ENCODE measurements around the gene COMT. TPM values are rescaled to one million over a fixed set of nuclear protein-coding genes. Genes with fewer than 3 reads are reported as not detected.
"Not testable (repeated sequence)": the region's sequence is repeated elsewhere in the genome, so short reads cannot be mapped to it uniquely, and the experiment has no call there.

The COMT gene
- total RNA-seq, 2 experiments from 2014 or later, result 90.8 to 112 TPM

- Histone ChIP-seq H3K27ac (ENCODE audit: low read depth, low read length, poor library complexity, severe bottlenecking) (no peak overlapping the region), H3K4me1 (ENCODE audit: insufficient read depth, low read length, poor library complexity, severe bottlenecking) (no peaks in the 10 kb centered on the region), H3K36me3 (ENCODE audit: insufficient read depth, low read length) (no peaks in the 10 kb centered on the region; the same call in 1 of the 2 replicates), H3K4me2 (ENCODE audit: low read length) (no peak overlapping the region), H4K20me1 (ENCODE audit: insufficient read depth, low read length) (no peaks in the 10 kb centered on the region), H3K79me2 (ENCODE audit: insufficient read depth, low read depth, low read length) (no peaks in the 10 kb centered on the region), H3K9me2 (ENCODE audit: insufficient read depth, low read length) (no peaks in the 10 kb centered on the region), H3K4me3 (ENCODE audit: low read depth, low read length, poor library complexity, severe bottlenecking) (no peak overlapping the region), H2AFZ (ENCODE audit: low read length) (no peak overlapping the region), H3K9me3 (ENCODE audit: low read length) (no peaks in the 10 kb centered on the region)
- CTCF ChIA-PET (ENCODE audit: unreplicated experiment), result no interaction called here
- DNase-seq (ENCODE audit: low spot score), result no peak
- TF ChIP-seq EZH2phosphoT487 (IDR thresholded peaks at IDR 0.05; ENCODE audit: borderline replicate concordance, low read depth, low read length), result no peak
- no TSS peak for BruUV-seq (replicated peaks)
- intact Hi-C loops (cut with micrococcal nuclease; ENCODE audit: unreplicated experiment), result no loop called here
- POLR2A ChIA-PET, result no interaction called here
Observed at GRCh38 chr22:19932367-19933206, 9.0 kb upstream of the COMT start.

GRCh38 chr22:19933341-19934241, 8.0 kb upstream of the COMT start:
- ChIA-PET CTCF (ENCODE audit: unreplicated experiment) (no interaction called here), POLR2A (no interaction called here)
- TF ChIP-seq CTCF (conservative IDR thresholded peaks at IDR 0.05; ENCODE audit: low read length), result no peak
- TF ChIP-seq EZH2phosphoT487 (IDR thresholded peaks at IDR 0.05; ENCODE audit: borderline replicate concordance, low read depth, low read length), result no peak
- no peak overlapping the region for H3K4me2 ChIP-seq (ENCODE audit: low read length)
- H3K36me3 ChIP-seq (ENCODE audit: insufficient read depth, low read length), result no peaks in the 10 kb centered on the region; the same call in 1 of the 2 replicates
- no peak overlapping the region for H3K4me3 ChIP-seq (ENCODE audit: low read depth, low read length, poor library complexity, severe bottlenecking)
- no peaks in the 10 kb centered on the region for H3K9me3 ChIP-seq (ENCODE audit: low read length)
- H3K4me1 ChIP-seq (ENCODE audit: insufficient read depth, low read length, poor library complexity, severe bottlenecking), result no peaks in the 10 kb centered on the region
- no TSS peak for BruUV-seq (replicated peaks)
- H3K27ac ChIP-seq (ENCODE audit: low read depth, low read length, poor library complexity, severe bottlenecking), result no peak overlapping the region
- no peaks in the 10 kb centered on the region for H4K20me1 ChIP-seq (ENCODE audit: insufficient read depth, low read length)
- no peak overlapping the region for H2AFZ ChIP-seq (ENCODE audit: low read length)
- intact Hi-C loops (cut with micrococcal nuclease; ENCODE audit: unreplicated experiment), result no loop called here
- H3K9me2 ChIP-seq (ENCODE audit: insufficient read depth, low read length), result no peaks in the 10 kb centered on the region
- no peak for DNase-seq (ENCODE audit: low spot score)
- H3K79me2 ChIP-seq (ENCODE audit: insufficient read depth, low read depth, low read length), result no peaks in the 10 kb centered on the region

- H3K4me1 ChIP-seq (ENCODE audit: insufficient read depth, low read length, poor library complexity, severe bottlenecking); POLR2A ChIA-PET; BruUV-seq (replicated peaks); H3K4me2 ChIP-seq (ENCODE audit: low read length); H3K79me2 ChIP-seq (ENCODE audit: insufficient read depth, low read depth, low read length); H3K27ac ChIP-seq (ENCODE audit: low read depth, low read length, poor library complexity, severe bottlenecking); H3K4me3 ChIP-seq (ENCODE audit: low read depth, low read length, poor library complexity, severe bottlenecking); H3K36me3 ChIP-seq (ENCODE audit: insufficient read depth, low read length); H3K9me3 ChIP-seq (ENCODE audit: low read length); H3K9me2 ChIP-seq (ENCODE audit: insufficient read depth, low read length); CTCF ChIA-PET (ENCODE audit: unreplicated experiment); H2AFZ ChIP-seq (ENCODE audit: low read length); DNase-seq (ENCODE audit: low spot score); H4K20me1 ChIP-seq (ENCODE audit: insufficient read depth, low read length); intact Hi-C loops (cut with micrococcal nuclease; ENCODE audit: unreplicated experiment): not testable (repeated sequence)
Observed at GRCh38 chr22:19935123-19935718, 6.4 kb upstream of the COMT start.
